GM21528 (cell line): ENCODE measurements around the gene NCL.

ENCODE experiments used
- ATAC-seq: cut with Tn5 transposase; IDR thresholded peaks from one replicate; pipeline ENCODE4 v1.9.1; 2021; ENCODE audit warnings: mild to moderate bottlenecking, moderate library complexity; ENCODE audit not compliant: unreplicated experiment, low FRiP score

NCL gene

GRCh38 chr2:231463698-231464575, at the start of gene NCL:
Gene NCL (minus strand): TSS chr2:231464484. CDS start chr2:231464353, 131 bp downstream.
- ATAC-seq: peak; percentile 90

DNA sequence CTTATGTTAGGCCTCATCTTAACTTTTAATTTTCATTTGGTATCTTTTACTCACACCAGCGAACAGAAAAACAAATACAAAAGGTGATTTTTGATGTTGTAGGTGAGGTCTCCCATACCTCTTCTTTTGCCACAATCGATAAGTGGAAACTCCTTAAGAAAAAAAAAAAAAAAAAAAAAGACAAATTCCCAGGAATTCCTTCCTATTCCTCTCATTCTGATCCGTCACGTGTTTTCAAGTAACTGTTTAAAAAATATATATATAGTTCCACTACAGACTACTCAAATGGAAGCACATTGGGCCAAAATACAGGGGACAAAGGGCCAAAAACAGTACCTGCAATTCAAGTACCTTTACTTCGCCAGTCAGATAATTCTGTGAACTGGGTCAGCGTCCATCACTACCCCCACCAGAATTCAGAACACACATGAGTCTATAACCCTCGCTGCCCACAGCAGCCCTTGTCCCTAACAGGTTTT, 49.5 kb upstream of the NCL start:
- ATAC-seq: no peak

DNA sequence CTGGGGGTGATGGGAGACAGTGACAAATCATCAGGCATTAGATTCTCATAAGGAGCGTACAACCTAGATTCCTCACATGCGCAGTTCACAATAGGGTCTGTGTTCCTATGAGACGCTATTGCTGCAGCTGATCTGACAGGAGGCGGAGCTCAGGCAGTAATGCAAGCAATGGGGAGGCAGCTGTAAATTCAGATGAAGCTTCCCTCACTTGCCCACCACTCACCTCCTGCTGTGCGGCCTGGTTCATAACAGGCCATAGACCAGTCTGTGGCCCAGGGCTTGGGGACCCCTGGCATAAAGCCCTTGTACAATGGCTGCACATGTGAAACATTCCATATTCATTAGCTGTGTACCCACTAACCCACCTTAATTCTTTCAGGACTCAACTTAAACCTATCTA, 47.9 kb upstream of the NCL start:
- no peak for ATAC-seq

DNA sequence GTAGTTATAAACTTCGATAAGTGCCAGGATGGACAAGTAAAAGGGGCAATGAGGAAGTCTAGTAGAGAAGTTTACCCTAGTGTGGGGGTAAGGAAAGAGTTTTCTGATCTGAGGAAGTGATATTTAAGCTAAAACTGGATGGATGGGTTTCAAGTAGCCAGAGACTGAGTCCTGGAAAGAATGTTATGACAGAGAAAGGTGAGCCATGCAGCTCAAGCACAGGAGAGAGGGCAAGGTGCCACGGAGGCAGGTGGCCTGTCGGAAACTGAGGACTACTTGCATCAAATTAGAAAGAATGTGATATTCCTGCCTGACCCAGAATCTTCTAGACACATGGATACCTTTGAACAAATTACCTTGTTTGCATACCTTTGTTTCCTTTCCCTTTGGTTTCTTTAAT, 39.5 kb upstream of the NCL start:
- no peak for ATAC-seq

DNA sequence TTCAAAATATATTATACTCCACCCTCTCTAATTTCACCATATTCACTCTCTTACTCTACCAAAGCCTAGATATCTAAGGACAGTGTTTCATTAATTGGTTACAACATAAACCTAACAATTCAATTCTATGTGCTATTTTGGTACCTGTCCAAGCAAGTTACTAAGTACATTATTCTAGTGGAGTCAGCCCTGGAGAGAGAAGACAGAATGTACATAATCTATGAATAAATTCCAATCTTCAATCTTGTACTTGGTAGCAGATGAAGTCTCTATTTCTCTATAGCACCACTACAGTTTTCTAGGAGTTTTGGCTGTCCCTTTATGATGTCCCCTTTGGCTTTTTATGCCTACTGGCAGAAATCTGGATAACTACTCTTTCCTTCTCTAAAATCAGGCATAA, 38.3 kb upstream of the NCL start:
- no peak for ATAC-seq

DNA sequence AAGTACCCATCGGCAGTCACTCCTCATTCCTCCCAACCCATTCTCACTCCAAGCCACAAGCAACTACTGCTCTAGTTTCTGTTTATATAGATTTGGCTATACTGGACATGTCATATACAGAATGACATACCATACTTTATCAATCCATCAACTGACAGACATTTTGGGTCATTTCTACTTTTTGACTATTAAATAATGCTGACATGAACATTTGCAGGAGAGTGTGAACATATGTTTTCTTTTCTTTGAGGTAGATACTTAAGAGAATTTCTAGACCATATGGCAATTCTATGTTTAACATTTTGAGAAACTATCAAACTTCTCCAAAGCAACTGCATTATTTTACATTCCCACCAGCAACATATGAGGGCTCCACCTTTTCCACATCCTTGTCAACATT, 33.4 kb upstream of the NCL start:
- no peak for ATAC-seq

GRCh38 chr2:231494669-231495068, 30.4 kb upstream of the NCL start:
- no peak for ATAC-seq

- ATAC-seq: no peak
Observed at GRCh38 chr2:231490801-231491200, 26.5 kb upstream of the NCL start.

- ATAC-seq: no peak
Observed at GRCh38 chr2:231489990-231490389, 25.7 kb upstream of the NCL start.

- ATAC-seq: no peak
Observed at GRCh38 chr2:231488331-231488730, 24.0 kb upstream of the NCL start.

DNA sequence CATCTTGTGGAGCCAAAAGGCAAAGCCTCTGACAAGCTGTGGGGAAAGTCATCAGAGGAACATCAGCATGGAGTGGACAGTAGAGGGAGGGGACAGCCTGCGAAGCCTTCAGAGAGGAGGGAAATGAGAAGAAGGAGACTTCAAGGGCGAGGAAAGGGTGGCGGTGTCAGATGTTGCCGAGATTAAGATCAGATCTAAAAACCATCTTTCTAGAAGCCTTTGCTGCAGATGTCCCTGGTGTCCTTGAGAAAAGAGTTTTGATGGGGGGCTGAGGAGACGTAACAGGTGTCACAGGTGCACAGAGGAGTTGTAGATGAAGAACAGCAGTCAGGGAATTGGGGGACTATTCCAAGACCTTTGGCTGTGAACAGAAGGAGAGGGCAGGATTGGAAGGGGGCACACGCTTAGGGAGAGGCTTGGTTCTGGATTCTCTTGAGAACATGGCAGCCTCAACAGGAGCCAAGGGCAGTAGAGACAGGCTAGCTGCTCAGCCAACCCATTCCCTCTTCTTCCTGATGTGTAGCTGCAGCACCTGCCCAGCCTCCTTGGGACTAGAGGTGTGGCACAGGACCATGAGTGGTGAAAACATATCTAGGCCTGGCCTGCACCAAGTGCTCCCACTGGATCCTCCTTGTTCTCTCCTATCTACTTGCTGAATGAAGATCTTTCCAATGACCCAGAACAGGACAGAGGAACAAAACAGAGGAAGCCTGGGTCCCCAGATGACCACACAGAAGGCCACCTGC, 22.7 kb upstream of the NCL start:
- ATAC-seq: no peak

GRCh38 chr2:231483398-231484329, 19.4 kb upstream of the NCL start:
- ATAC-seq: no peak

DNA sequence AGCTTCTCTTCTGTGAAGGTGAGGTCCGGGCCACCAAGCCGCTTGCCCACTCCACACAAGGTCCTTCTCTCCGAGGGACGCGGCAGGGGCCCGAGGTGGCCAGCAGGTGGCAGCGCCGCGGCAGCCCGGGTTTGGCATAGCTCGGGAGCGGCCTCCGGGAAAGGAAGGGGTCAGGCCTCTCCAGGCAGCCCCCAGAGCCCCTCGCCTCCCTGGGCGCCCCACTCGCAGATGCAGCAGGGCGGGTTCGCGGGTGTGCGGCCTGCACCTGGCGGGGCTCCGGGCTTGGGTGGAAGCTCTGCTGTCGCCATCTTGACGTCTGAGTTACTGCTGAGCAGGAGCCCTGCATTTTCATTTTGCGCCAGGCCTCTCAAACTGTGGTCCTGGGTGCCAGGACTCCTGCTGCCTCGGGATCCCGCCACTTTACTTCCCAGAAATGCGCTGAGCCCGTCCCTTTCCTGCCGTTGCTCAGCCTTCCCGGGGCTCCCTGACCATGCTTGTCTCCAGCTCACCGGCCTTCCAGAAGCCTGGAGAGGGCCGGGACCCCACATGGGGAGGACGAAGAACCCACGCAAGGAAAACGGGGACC, 18.6 kb upstream of the NCL start:
- no peak for ATAC-seq

GRCh38 chr2:231480781-231481180, 16.5 kb upstream of the NCL start:
- ATAC-seq: no peak

- ATAC-seq: no peak
Observed at GRCh38 chr2:231479455-231479854, 15.2 kb upstream of the NCL start.

GRCh38 chr2:231476920-231477319, 12.6 kb upstream of the NCL start:
- ATAC-seq: no peak

DNA sequence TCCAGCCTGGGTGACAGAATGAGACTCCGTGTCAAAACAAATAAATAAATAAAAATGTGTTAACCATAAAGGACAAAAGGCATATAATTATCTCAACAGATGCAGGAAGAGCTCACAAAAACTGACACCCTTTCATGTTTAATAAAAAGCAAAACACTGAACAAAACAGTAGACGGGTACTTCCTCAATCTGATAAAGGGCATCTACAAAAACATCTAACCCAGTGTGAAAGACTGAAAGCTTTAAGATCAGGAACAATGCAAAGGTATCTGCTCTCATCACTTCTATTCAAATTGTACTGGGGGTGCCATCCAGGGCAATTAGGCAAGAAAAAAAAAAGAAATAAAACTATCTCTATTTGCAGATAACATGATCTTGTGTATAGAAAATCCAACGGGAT, 11.7 kb upstream of the NCL start:
- no peak for ATAC-seq

GRCh38 chr2:231472816-231473215, 8.5 kb upstream of the NCL start:
- ATAC-seq: no peak

DNA sequence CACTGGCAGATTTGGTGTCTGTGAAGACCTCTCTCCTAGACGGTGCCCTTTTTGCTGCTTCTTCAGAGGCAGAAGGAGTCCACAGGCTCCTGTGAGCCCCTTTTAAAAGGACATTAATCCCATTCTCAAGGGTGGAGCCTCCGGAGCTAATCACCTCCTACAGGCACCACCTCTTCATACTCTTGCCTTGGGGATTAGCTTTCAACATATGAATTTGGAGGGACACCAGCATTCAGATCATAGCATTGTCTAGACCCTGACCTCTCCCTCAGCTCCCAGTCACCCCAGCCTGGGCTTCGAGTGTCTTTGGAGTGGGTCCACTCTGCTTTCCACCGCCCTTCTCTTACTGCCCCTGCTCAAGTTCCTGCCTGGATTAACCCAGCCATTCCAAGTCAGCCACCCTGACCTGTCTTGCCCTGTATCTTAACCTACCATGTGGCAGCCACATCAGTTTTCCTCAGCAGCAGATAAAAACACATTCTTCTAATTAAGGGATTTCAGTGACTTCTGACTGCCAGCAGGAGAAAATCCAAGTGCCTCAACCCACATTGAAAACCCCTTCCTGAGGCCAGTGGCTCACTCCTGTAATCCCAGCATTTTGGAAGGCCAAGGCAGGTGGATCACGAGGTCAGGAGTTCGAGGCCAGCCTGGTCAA, 6.1 kb upstream of the NCL start:
- ATAC-seq: no peak

GRCh38 chr2:231469583-231469950, 5.3 kb upstream of the NCL start:
- ATAC-seq: no peak
